ENCODE results near the gene FAM89A.

FAM89A gene

DNA sequence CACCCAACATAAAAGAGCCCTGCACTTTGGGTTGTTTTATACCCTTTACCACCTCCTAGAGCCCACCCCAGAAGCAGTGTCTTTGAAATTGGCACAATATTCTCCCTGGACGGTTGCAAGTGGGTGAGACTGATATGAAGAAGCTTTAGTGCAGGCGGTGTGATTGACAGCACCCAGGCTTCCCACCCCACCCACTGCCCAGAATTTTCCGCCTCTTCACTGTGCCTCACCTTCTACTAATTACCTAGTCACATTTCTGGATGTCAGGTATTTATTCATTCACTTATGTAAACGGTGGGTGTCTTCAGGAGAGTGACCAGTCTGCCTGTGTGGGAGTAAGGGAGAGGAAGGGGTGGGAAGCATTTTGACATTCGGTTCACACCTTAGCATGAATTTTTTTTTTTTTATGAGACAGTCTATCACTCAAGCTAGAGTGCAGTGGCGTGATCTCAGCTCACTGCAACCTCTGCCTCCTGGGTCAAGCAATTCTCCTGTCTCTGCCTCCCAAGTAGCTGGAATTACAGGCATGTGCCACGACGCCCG lies 1.7 kb upstream of the FAM89A start:
- H3K4me2 ChIP-seq (ENCODE audit: low read depth, low read length), result no peak overlapping the region
- no peaks in the 10 kb centered on the region for H4K20me1 ChIP-seq (ENCODE audit: insufficient read depth, low read length)
- no peaks in the 10 kb centered on the region for H3K79me2 ChIP-seq (ENCODE audit: low read length)
- H2AFZ ChIP-seq (ENCODE audit: low read length), result no peak overlapping the region
- H3K27ac ChIP-seq (ENCODE audit: low read length), result no peak overlapping the region
- no peaks in the 10 kb centered on the region for H3K36me3 ChIP-seq (replicated peaks; ENCODE audit: insufficient read depth, low read length)
- no peak overlapping the region for H3K9ac ChIP-seq (ENCODE audit: low read length)
- H3K9me3 ChIP-seq (replicated peaks; ENCODE audit: insufficient read depth, low read length), result no peaks in the 10 kb centered on the region
- H3K9me2 ChIP-seq (replicated peaks; ENCODE audit: insufficient read depth, low read length), result no peaks in the 10 kb centered on the region
- H3F3A ChIP-seq (ENCODE audit: insufficient read depth, low read length), result no peaks in the 10 kb centered on the region
- no peaks in the 10 kb centered on the region; the same call in 1 of the 2 replicates for H3K27me3 ChIP-seq (replicated peaks; ENCODE audit: insufficient read depth, low read length)
- H3K4me1 ChIP-seq (ENCODE audit: low read length), result peaks cover 6% of the 10 kb centered on the region; the same call in 1 of the 2 replicates
- TF ChIP-seq, protein P1, sequence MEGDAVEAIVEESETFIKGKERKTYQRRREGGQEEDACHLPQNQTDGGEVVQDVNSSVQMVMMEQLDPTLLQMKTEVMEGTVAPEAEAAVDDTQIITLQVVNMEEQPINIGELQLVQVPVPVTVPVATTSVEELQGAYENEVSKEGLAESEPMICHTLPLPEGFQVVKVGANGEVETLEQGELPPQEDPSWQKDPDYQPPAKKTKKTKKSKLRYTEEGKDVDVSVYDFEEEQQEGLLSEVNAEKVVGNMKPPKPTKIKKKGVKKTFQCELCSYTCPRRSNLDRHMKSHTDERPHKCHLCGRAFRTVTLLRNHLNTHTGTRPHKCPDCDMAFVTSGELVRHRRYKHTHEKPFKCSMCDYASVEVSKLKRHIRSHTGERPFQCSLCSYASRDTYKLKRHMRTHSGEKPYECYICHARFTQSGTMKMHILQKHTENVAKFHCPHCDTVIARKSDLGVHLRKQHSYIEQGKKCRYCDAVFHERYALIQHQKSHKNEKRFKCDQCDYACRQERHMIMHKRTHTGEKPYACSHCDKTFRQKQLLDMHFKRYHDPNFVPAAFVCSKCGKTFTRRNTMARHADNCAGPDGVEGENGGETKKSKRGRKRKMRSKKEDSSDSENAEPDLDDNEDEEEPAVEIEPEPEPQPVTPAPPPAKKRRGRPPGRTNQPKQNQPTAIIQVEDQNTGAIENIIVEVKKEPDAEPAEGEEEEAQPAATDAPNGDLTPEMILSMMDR (IDR thresholded peaks at IDR 0.05; ENCODE audit: low read length), result no peak
- no peak for TF ChIP-seq EZH2phosphoT487 (IDR thresholded peaks at IDR 0.05; ENCODE audit: low read length)
- TF ChIP-seq EZH2 (optimal IDR thresholded peaks at IDR 0.05; ENCODE audit: low read depth, low read length), result no peak
- no peak for DNase-seq
- no peak overlapping the region for H3K4me3 ChIP-seq (ENCODE audit: low read length)

DNA sequence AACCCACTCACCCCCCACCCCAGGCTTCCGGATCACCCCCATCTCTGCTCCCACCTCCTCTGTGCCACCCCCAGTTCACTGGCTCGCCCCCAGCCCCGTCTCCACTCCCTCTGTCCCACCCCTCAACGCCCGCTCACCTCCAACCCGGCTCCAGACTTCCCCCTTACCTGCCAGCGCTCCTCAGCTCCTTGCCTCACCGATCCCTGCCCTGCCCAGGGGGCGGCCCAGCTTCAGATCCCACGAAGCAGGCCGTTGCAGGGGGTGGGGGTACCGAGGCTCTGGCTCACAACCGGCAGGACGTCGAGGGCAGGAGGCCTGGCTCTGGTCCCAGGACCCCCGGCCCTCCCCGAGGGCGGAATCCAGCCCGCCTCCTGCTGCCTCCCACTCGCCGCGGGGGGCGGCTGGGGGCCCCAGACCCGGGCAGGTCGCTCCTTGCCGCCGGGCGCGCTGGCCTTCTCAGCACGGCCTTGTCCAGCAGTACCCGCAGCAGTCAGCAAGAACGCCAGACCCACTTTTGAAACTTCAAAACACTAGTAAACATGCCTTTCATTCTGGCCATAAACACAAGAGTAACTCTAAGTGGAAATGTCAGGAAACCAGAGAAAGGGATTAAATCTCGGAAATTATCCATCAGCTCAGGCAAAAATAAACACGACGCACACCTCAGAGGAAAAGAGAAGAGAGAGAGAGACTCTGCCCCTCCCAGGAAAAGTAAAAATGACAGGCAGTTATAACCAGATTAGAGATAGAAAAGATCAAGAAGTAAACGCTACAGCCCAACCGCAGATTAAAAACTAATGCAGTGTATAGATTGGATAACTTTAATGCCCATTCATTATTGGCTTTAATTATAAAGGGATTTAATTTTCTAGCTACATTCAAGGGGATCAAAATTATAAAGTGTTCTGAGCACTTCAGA lies 1.0 kb upstream of the FAM89A start:
- H3K9me3 ChIP-seq (replicated peaks; ENCODE audit: insufficient read depth, low read length), result no peaks in the 10 kb centered on the region
- no peaks in the 10 kb centered on the region for H3K9me2 ChIP-seq (replicated peaks; ENCODE audit: insufficient read depth, low read length)
- H3K4me2 ChIP-seq (ENCODE audit: low read depth, low read length), result peak overlapping the region; percentile 88
- peak overlapping the region; percentile 79 for H3K4me3 ChIP-seq (ENCODE audit: low read length)
- H3K36me3 ChIP-seq (replicated peaks; ENCODE audit: insufficient read depth, low read length), result no peaks in the 10 kb centered on the region
- H4K20me1 ChIP-seq (ENCODE audit: insufficient read depth, low read length), result no peaks in the 10 kb centered on the region
- no peaks in the 10 kb centered on the region for H3F3A ChIP-seq (ENCODE audit: insufficient read depth, low read length)
- TF ChIP-seq EZH2phosphoT487 (IDR thresholded peaks at IDR 0.05; ENCODE audit: low read length) (no peak), EZH2 (optimal IDR thresholded peaks at IDR 0.05; ENCODE audit: low read depth, low read length) (no peak)
- TF ChIP-seq, protein P1 (IDR thresholded peaks at IDR 0.05; ENCODE audit: low read length), result no peak
- peak overlapping the region; percentile 50; the same call in 1 of the 2 replicates for H3K9ac ChIP-seq (ENCODE audit: low read length)
- H3K4me1 ChIP-seq (ENCODE audit: low read length), result peaks cover 11% of the 10 kb centered on the region; the same call in 1 of the 2 replicates
- H3K79me2 ChIP-seq (ENCODE audit: low read length), result no peaks in the 10 kb centered on the region
- H3K27ac ChIP-seq (ENCODE audit: low read length), result no peak overlapping the region
- DNase-seq, result no peak
- peak overlapping the region; percentile 96 for H2AFZ ChIP-seq (ENCODE audit: low read length)
- no peaks in the 10 kb centered on the region; the same call in 1 of the 2 replicates for H3K27me3 ChIP-seq (replicated peaks; ENCODE audit: insufficient read depth, low read length)

DNA sequence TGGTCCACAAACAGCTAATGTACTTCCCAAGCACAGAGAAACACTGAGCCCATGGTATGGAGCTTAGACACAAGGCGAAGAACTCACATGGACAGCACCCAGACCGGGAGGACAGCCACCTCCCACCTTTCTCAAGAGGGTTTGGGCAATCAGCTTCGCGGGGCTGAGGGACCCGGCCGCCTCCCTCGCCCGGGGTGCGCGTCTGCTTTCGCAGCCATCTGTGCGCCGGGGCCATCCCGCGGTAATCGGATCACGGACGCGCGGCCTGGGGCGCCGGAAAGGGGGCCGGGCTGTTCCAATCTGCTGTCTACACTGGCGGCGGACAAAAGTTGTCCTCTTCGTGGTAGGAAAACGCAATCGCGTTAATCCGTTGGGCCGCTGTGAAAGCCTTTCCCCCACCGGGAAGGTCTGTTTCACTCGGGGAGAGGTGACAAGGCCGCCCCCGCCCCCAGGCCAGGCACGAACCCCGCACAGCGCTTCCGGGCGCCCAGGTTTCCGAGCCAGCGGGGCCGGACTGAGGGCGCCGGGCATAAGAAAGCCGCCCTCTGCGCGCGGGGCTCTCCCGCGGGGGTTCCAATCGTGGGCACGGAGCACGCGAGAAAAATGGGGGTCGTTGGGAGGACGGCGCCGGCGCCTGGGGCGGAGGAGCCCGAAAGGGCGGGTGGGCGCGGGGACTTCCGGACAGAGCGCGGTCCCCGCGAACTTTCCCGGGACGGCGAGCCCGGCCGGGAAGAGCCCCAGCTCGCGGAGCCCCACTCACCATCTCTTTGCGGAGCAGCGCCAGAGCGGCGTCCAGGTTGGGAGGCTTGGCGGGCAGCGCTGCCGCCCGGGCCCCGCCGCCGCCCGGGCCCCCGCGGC lies 664 bp downstream of the FAM89A start:
- Histone ChIP-seq H3K9ac (ENCODE audit: low read length) (peak overlapping the region; percentile 48; the same call in 1 of the 2 replicates), H4K20me1 (ENCODE audit: insufficient read depth, low read length) (no peaks in the 10 kb centered on the region), H3K9me2 (replicated peaks; ENCODE audit: insufficient read depth, low read length) (no peaks in the 10 kb centered on the region), H3K36me3 (replicated peaks; ENCODE audit: insufficient read depth, low read length) (no peaks in the 10 kb centered on the region), H3K27ac (ENCODE audit: low read length) (no peak overlapping the region), H3K9me3 (replicated peaks; ENCODE audit: insufficient read depth, low read length) (no peaks in the 10 kb centered on the region), H3K4me3 (ENCODE audit: low read length) (peak overlapping the region; percentile 68), H3K4me1 (ENCODE audit: low read length) (peaks cover 11% of the 10 kb centered on the region; the same call in 1 of the 2 replicates), H3K4me2 (ENCODE audit: low read depth, low read length) (peak overlapping the region; percentile 85), H3K27me3 (replicated peaks; ENCODE audit: insufficient read depth, low read length) (no peaks in the 10 kb centered on the region; the same call in 1 of the 2 replicates), H3F3A (ENCODE audit: insufficient read depth, low read length) (no peaks in the 10 kb centered on the region), H3K79me2 (ENCODE audit: low read length) (no peaks in the 10 kb centered on the region), H2AFZ (ENCODE audit: low read length) (peak overlapping the region; percentile 90)
- DNase-seq, result peak; percentile 42
- TF ChIP-seq EZH2phosphoT487 (IDR thresholded peaks at IDR 0.05; ENCODE audit: low read length), result no peak
- TF ChIP-seq EZH2 (optimal IDR thresholded peaks at IDR 0.05; ENCODE audit: low read depth, low read length), result no peak
- TF ChIP-seq, protein P1 (IDR thresholded peaks at IDR 0.05; ENCODE audit: low read length), result no peak

Data from MM.1S (cell line).